ENCODE measurements around the gene TMEM186.
"Not testable (repeated sequence)": the region's sequence is repeated elsewhere in the genome, so short reads cannot be mapped to it uniquely, and the experiment has no call there.

Gene TMEM186

GRCh38 chr16:8797364-8798173, at the start of gene TMEM186, which contains the start of gene PMM2:
TMEM186 (minus strand) TSS chr16:8797639; CDS start chr16:8797614, 25 bp downstream.
PMM2 (plus strand) TSS chr16:8797839; CDS start chr16:8797883, 44 bp downstream.
- peak within 1 kb of the TSS; percentile 98 for H3K27ac Mint-ChIP-seq
- H3K4me3 Mint-ChIP-seq, result peak within 1 kb of the TSS; percentile 94 to 95

GRCh38 chr16:8847145-8847544, 49.7 kb upstream of the TMEM186 start:
- DNase-seq, result no peak
- Mint-ChIP-seq H3K27ac (peak overlapping the region; percentile 48), H3K36me3 (peaks cover 41 to 61% of the 10 kb centered on the region in 2 donors), H3K4me3 (no peak overlapping the region), H3K9me3 (no peaks in the 10 kb centered on the region), H3K27me3 (no peaks in the 10 kb centered on the region), H3K4me1 (peaks cover 36% of the 10 kb centered on the region in 2 donors)
- no peak for ATAC-seq (replicated peaks)

More at GRCh38 chr16:8797364-8798173, at the start of gene TMEM186, which contains the start of gene PMM2:
- no peaks in the 10 kb centered on the region for H3K27me3 Mint-ChIP-seq
- DNase-seq, result peak; percentile 96
- peak; percentile 93 to 95 for ATAC-seq (replicated peaks)
- H3K4me1 Mint-ChIP-seq, result peaks cover 20 to 49% of the 10 kb centered on the region in 2 donors
- peaks cover 27 to 28% of the 10 kb centered on the region in 2 donors for H3K36me3 Mint-ChIP-seq
- H3K9me3 Mint-ChIP-seq, result no peaks in the 10 kb centered on the region

GRCh38 chr16:8846401-8846932, 49.0 kb upstream of the TMEM186 start:
- no peak overlapping the region for H3K27ac Mint-ChIP-seq
- ATAC-seq (replicated peaks), result no peak
- no peak for DNase-seq
- peaks cover 41 to 61% of the 10 kb centered on the region in 2 donors for H3K36me3 Mint-ChIP-seq
- no peaks in the 10 kb centered on the region for H3K9me3 Mint-ChIP-seq
- no peak overlapping the region for H3K4me3 Mint-ChIP-seq
- peaks cover 35 to 36% of the 10 kb centered on the region in 2 donors for H3K4me1 Mint-ChIP-seq
- H3K27me3 Mint-ChIP-seq, result no peaks in the 10 kb centered on the region

- Mint-ChIP-seq H3K36me3 (peaks cover 41 to 57% of the 10 kb centered on the region in 2 donors), H3K4me1 (peaks cover 33 to 35% of the 10 kb centered on the region in 2 donors), H3K4me3 (no peak overlapping the region), H3K27ac (no peak overlapping the region), H3K27me3 (no peaks in the 10 kb centered on the region), H3K9me3 (no peaks in the 10 kb centered on the region)
- no peak for DNase-seq
- no peak for ATAC-seq (replicated peaks)
Measured at GRCh38 chr16:8845699-8846298, 48.4 kb upstream of the TMEM186 start.

DNA sequence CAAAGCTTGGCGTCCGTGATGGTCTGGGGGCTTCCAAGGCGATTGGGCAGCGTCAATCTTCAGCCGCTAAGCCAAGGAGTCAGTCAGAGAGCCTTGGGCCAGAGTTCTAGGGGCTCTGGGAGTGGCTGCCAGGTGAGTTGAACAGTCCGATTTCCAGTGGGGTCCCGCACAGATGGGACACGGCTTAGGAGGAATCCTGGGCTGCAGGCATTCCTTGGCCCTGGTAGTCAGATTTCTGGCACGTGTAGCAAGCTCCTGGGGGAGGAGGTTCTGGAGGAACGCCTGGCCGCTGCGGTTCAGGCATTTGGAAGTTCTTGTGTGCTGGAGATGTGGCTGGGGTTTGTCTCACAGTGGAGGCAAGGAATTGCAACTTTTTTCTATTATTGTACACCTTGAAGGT, 45.9 kb upstream of the TMEM186 start:
- not testable (repeated sequence) for H3K9me3 Mint-ChIP-seq; ATAC-seq (replicated peaks); H3K4me3 Mint-ChIP-seq; DNase-seq; H3K27me3 Mint-ChIP-seq; H3K27ac Mint-ChIP-seq
- Mint-ChIP-seq H3K36me3 (peaks cover 32 to 39% of the 10 kb centered on the region in 2 donors), H3K4me1 (peaks cover 16 to 18% of the 10 kb centered on the region in 2 donors)

DNA sequence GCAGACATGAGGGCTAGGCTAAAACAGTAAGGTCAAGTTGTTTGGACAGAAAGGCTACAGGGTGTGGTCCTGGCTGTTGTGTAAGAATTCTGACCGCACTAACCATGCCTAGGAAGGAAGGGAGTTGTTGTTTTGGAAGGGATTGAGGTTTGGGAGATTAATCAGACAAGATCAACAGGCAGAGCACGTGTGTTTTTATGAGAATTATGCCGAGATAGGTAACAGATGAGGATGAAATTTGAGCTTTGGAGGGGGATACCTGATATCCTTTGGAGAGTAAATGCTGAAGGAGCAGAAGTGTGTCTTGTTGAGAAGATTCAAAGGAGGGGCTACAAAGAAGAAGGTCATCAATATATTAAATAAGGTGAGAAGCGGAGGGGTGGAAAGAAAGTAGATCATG, 44.6 kb upstream of the TMEM186 start:
- not testable (repeated sequence) for H3K27ac Mint-ChIP-seq

DNA sequence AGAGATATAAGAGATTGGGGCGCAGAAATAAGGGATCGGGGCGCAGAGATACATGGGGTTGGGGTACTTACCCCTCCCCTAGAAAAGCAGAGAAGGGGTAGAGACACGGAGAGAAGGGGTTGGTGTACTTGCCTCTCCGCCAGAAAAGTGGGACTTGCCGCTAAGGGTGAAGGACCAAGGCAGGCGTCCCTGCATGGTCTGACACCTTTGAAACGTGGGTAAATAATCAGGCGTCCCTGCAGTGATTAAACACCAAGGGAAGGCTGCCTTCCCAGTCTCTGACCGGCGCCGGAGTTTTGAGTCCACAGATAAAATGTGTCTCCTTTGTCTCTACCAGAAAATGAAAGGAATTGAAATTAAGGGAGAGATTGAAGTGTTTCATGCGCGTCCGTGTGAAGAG, 40.2 kb upstream of the TMEM186 start:
- Mint-ChIP-seq H3K36me3 (peaks cover 8 to 25% of the 10 kb centered on the region in 2 donors), H3K4me1 (peaks cover 13 to 14% of the 10 kb centered on the region in 2 donors)
- not testable (repeated sequence) for H3K9me3 Mint-ChIP-seq; ATAC-seq (replicated peaks); H3K27me3 Mint-ChIP-seq; H3K27ac Mint-ChIP-seq; DNase-seq; H3K4me3 Mint-ChIP-seq

More for the DNA sequence above, 44.6 kb upstream of the TMEM186 start:
- not testable (repeated sequence) for H3K9me3 Mint-ChIP-seq; DNase-seq; H3K4me3 Mint-ChIP-seq; H3K27me3 Mint-ChIP-seq; ATAC-seq (replicated peaks)
- Mint-ChIP-seq H3K4me1 (peaks cover 16 to 18% of the 10 kb centered on the region in 2 donors), H3K36me3 (peaks cover 28 to 39% of the 10 kb centered on the region in 2 donors)

DNA sequence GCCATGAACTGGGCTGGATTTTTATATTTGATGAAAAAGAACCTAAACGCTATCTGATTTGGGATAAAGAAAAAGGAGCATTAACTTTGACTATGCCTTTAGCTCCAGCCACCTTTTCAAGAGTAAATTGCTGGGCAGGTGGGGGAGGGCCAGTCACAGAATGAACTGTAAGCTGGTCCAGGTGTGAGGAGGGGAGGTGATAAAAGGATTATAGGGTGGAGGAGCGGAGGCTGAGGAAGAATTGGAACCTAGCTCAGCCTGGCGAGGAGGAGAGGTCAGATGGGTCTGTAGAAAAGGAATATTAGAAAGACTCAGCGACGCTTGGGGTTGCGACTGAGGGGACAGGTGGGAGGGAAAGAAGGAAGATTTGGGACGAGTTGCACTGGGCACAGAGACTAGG, 39.4 kb upstream of the TMEM186 start:
- ATAC-seq (replicated peaks); H3K27ac Mint-ChIP-seq; DNase-seq; H3K27me3 Mint-ChIP-seq; H3K9me3 Mint-ChIP-seq; H3K4me3 Mint-ChIP-seq: not testable (repeated sequence)
- H3K36me3 Mint-ChIP-seq, result peaks cover 7 to 23% of the 10 kb centered on the region in 2 donors
- H3K4me1 Mint-ChIP-seq, result peaks cover 11 to 21% of the 10 kb centered on the region in 2 donors

- H3K4me1 Mint-ChIP-seq, result peaks cover 13 to 26% of the 10 kb centered on the region in 2 donors
- ATAC-seq (replicated peaks), result no peak
- H3K4me3 Mint-ChIP-seq, result no peak overlapping the region
Measured at GRCh38 chr16:8832717-8833105, 35.3 kb upstream of the TMEM186 start.

DNA sequence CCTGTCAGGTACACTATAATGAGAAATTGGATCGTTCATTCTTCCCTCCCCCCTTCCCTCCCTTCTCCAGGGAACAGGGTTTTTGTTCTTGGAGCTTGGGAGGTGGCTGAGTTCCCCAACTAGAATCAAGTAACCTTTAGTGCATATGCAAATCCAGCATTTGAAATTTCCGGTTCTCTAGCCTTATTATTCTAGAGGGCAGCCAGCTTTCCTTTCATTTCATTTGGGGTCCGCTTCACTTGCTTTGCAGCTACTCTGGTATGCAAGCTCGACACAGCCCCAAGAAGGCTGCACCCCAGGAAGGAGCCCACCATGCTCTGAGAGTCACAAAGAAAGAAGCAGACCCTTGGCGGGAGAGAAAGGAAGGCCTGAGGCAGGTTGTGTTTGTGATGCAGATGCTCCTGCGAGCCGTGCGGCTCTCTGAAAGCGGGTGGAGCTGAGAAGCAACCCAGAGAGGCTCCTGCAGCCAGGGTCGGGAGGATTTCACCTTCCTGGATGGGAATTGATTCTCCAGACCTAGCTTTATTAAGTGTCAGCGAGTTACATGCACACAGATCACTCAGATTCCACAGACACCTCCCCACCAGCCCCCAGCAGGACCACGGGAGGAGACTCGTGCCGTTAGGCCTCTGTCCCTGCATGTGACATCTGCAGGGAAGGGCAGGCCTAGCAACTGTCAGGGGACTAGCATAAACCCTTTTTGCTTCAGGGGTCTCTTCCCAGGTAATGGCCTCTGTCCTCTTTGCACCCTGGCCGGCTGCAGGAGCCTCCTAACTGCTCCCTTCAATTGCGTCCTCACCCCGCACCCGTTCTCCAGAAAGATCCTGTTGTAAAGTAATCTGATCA, 34.7 kb upstream of the TMEM186 start:
- H3K27ac Mint-ChIP-seq, result peak overlapping the region; percentile 17
- H3K4me3 Mint-ChIP-seq, result no peak overlapping the region
- H3K36me3 Mint-ChIP-seq, result peaks cover 36 to 57% of the 10 kb centered on the region in 2 donors

More at GRCh38 chr16:8832717-8833105, 35.3 kb upstream of the TMEM186 start:
- Mint-ChIP-seq H3K9me3 (no peaks in the 10 kb centered on the region), H3K27me3 (no peaks in the 10 kb centered on the region), H3K27ac (no peak overlapping the region), H3K36me3 (peaks cover 36 to 57% of the 10 kb centered on the region in 2 donors)
- no peak for DNase-seq

GRCh38 chr16:8831450-8831849, 34.0 kb upstream of the TMEM186 start:
- Mint-ChIP-seq H3K4me3 (no peak overlapping the region), H3K4me1 (peaks cover 13 to 26% of the 10 kb centered on the region in 2 donors), H3K27ac (no peak overlapping the region), H3K27me3 (no peaks in the 10 kb centered on the region), H3K9me3 (no peaks in the 10 kb centered on the region), H3K36me3 (peaks cover 38 to 62% of the 10 kb centered on the region in 2 donors)
- ATAC-seq (replicated peaks) (no peak), DNase-seq (no peak)

More for the DNA sequence above, 34.7 kb upstream of the TMEM186 start:
- no peaks in the 10 kb centered on the region for H3K9me3 Mint-ChIP-seq
- peaks cover 13 to 26% of the 10 kb centered on the region in 2 donors for H3K4me1 Mint-ChIP-seq
- H3K27me3 Mint-ChIP-seq, result no peaks in the 10 kb centered on the region
- ATAC-seq (replicated peaks), result no peak
- DNase-seq, result no peak

DNA sequence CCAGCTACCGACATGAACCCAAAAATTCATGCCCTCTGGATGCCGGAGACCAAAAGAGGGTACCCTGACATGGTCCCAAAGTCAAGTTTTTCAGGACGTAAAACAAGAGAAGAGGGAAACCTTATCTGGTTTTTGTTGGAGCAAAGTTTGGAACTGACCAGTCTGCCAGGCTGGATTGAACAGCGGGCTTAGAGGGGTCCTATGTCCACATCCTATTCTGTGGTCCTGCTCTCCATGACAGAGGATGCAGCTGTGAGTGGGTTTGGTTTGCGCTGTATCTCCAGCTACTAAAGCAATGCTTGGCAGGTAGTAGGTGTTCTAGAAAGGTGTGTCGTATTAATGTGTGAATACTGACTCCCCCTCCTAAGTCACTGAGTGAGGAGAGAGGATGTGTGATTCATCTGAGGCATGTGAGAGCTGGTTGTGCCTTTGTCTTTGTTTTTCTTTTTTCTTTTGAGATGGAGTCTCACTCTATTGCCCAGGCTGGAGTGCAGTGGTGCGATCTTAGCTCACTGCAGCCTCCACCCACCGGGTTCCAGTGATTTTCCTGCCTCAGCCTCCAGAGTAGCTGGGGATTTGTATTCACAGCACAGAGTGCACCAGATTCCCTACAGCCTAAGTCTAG, 31.2 kb upstream of the TMEM186 start:
- DNase-seq (no peak), ATAC-seq (replicated peaks) (no peak)
- Mint-ChIP-seq H3K27ac (no peak overlapping the region), H3K9me3 (no peaks in the 10 kb centered on the region), H3K4me3 (no peak overlapping the region), H3K36me3 (peaks cover 38 to 61% of the 10 kb centered on the region in 2 donors), H3K4me1 (peaks cover 13 to 21% of the 10 kb centered on the region in 2 donors), H3K27me3 (no peaks in the 10 kb centered on the region)

DNA sequence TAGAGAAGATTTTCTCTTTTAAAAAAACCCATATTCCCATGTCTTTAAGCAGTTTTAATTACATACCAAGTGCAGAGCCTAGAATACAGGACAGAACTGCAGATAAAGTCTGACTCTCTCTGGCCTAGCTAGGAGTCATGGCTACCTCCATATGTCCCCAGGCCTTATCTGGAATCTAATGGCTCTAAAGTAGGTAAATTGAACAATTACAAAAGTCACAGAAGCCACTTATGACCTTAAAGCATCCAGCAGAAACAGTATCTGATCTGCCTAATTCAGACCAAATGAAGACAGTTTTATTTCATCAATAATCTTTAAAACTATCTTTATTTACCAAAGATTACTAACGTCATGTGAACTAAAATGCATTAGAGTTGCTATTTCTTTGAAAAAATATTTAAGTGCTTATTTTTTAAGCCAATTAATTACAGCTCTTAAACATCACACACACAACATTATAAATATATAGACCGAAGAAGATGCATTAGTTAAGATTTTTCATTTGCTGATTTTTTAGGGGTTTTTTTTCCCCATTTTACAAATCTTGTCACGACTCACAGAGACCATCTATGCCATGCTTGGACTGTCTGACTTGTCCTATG, 28.9 kb upstream of the TMEM186 start:
- Mint-ChIP-seq H3K27me3 (no peaks in the 10 kb centered on the region), H3K36me3 (peaks cover 41 to 62% of the 10 kb centered on the region in 2 donors), H3K9me3 (no peaks in the 10 kb centered on the region), H3K4me3 (no peak overlapping the region), H3K27ac (no peak overlapping the region), H3K4me1 (peaks cover 9 to 10% of the 10 kb centered on the region in 2 donors)
- ATAC-seq (replicated peaks) (no peak), DNase-seq (no peak)

All from stimulated activated naive B cell treated with anti-CD40 and anti-IgM and Interleukin-4, amounts not matched to agents 10 μg/mL and 1 μg/mL and 100 μg/mL, for 72 hours (primary cell).